GM19328 (cell line): Measurements from ENCODE around the gene MRPL43.

Source experiments
- ATAC-seq: cut with Tn5 transposase; IDR thresholded peaks from one replicate; pipeline ENCODE4 v1.9.1; 2021; ENCODE audit warnings: mild to moderate bottlenecking, moderate library complexity; ENCODE audit not compliant: unreplicated experiment

MRPL43 gene

GRCh38 chr10:101005361-101005760, 18.1 kb upstream of the MRPL43 start:
- no peak for ATAC-seq

- no peak for ATAC-seq
These were observed 16.4 kb upstream of the MRPL43 start for GRCh38 chr10:101003639-101004206.

GRCh38 chr10:101002456-101002855, 15.2 kb upstream of the MRPL43 start:
- ATAC-seq, result no peak

GRCh38 chr10:101001659-101002035, 14.3 kb upstream of the MRPL43 start:
- ATAC-seq, result no peak

- ATAC-seq, result no peak
These were observed 13.8 kb upstream of the MRPL43 start for GRCh38 chr10:101000915-101001658.

- ATAC-seq, result no peak
These were observed 13.0 kb upstream of the MRPL43 start for GRCh38 chr10:101000127-101000914.

- no peak for ATAC-seq
These were observed 12.4 kb upstream of the MRPL43 start, which contains the start of gene LZTS2 for GRCh38 chr10:100999742-101000126. LZTS2 (plus strand) TSS chr10:100999808; CDS start chr10:101002539, 2,731 bp downstream.

- ATAC-seq, result peak; percentile 39
These were observed 11.9 kb upstream of the MRPL43 start for GRCh38 chr10:100998991-100999741.

- no peak for ATAC-seq
These were observed 11.1 kb upstream of the MRPL43 start for GRCh38 chr10:100998183-100998990.

GRCh38 chr10:100997360-100998182, 10.3 kb upstream of the MRPL43 start:
- ATAC-seq, result no peak

GRCh38 chr10:100996678-100997359, 9.5 kb upstream of the MRPL43 start:
- no peak for ATAC-seq

- no peak for ATAC-seq
These were observed 7.9 kb upstream of the MRPL43 start for GRCh38 chr10:100995181-100995580.

- no peak for ATAC-seq
These were observed 6.8 kb upstream of the MRPL43 start for GRCh38 chr10:100993986-100994708.

GRCh38 chr10:100989088-100989487, 1.8 kb upstream of the MRPL43 start:
- no peak for ATAC-seq

- ATAC-seq, result no peak
These were observed 869 bp upstream of the MRPL43 start for GRCh38 chr10:100988166-100988565.

- no peak for ATAC-seq
These were observed 370 bp upstream of the MRPL43 start for GRCh38 chr10:100987685-100988049.

GRCh38 chr10:100986623-100986951, 710 bp downstream of the MRPL43 start:
- ATAC-seq, result no peak

GRCh38 chr10:100985336-100985735, 2.0 kb downstream of the MRPL43 start:
- no peak for ATAC-seq
